Fibroblast of lung (primary cell): ENCODE measurements around the gene NRBF2. TPM values are rescaled to one million over a fixed set of nuclear protein-coding genes. Genes with fewer than 3 reads are reported as not detected.
"Not testable (repeated sequence)": the region's sequence is repeated elsewhere in the genome, so short reads cannot be mapped to it uniquely, and the experiment has no call there.

Experiments
- DNase-seq, 2 donors: peaks; one replicate each; pipeline versions ENCODE4 v3.0.0 to v3.0.0-alpha.2; 2010; ENCODE audit warnings: low read depth in 2 of 2
- H2AFZ ChIP-seq: 2 replicates; pipeline ENCODE4 v1.5.1; 2012; ENCODE audit warnings: low read length, control low read depth, inconsistent platforms
- H3K27ac ChIP-seq: 2 replicates; pipeline ENCODE4 v1.5.1; 2011; ENCODE audit warnings: low read length, control low read depth; ENCODE audit not compliant: insufficient read depth
- H3K27me3 ChIP-seq: 2 replicates; pipeline ENCODE4 v1.5.1; 2011; ENCODE audit warnings: mild to moderate bottlenecking, low read length; ENCODE audit not compliant: control insufficient read depth, insufficient read depth
- H3K36me3 ChIP-seq: 2 replicates; pipeline ENCODE4 v1.5.1; 2011; ENCODE audit warnings: low read length; ENCODE audit not compliant: control insufficient read depth, insufficient read depth
- H3K4me1 ChIP-seq: 2 replicates; pipeline ENCODE4 v1.5.1; 2011; ENCODE audit warnings: low read length; ENCODE audit not compliant: control insufficient read depth, insufficient read depth; ENCODE audit errors: extremely low read depth
- H3K4me2 ChIP-seq: 2 replicates; pipeline ENCODE4 v1.5.1; 2011; ENCODE audit warnings: low read length, control low read depth; ENCODE audit not compliant: insufficient read depth; ENCODE audit errors: extremely low read depth
- H3K4me3 ChIP-seq, 4 experiments: fragments of 200-600 bp in 1 of 4; sonication (generic) in 1 of 4; replicated peaks in 1 of 4; 2 replicates each; pipeline ENCODE4 v1.5.1; 2011 to 2016; ENCODE audit warnings: low read length in 4 of 4, low read depth in 3 of 4, mild to moderate bottlenecking in 3 of 4, control low read depth in 2 of 4, inconsistent platforms in 1 of 4, mixed read lengths in 1 of 4; ENCODE audit not compliant: insufficient read depth in 1 of 4; ENCODE audit errors: control extremely low read depth in 1 of 4
- H3K79me2 ChIP-seq: 2 replicates; pipeline ENCODE4 v1.5.1; 2012; ENCODE audit warnings: mild to moderate bottlenecking, low read length, inconsistent platforms; ENCODE audit not compliant: control insufficient read depth, insufficient read depth
- H3K9ac ChIP-seq: 2 replicates; pipeline ENCODE4 v1.5.1; 2011; ENCODE audit warnings: mild to moderate bottlenecking, low read length, control low read depth; ENCODE audit not compliant: insufficient read depth
- H3K9me3 ChIP-seq: 2 replicates; pipeline ENCODE4 v1.5.1; 2012; ENCODE audit warnings: low read depth, low read length; ENCODE audit not compliant: control insufficient read depth, insufficient read depth
- H4K20me1 ChIP-seq: 2 replicates; pipeline ENCODE4 v1.5.1; 2011; ENCODE audit warnings: low read length; ENCODE audit not compliant: control insufficient read depth, insufficient read depth; ENCODE audit errors: extremely low read depth
- CTCF ChIP-seq, 2 donors: IDR thresholded peaks in 1 of 2; conservative IDR thresholded peaks in 1 of 2; 1 replicate in 1 of 2; 2 replicates in 1 of 2; pipeline ENCODE4 v1.5.1; 2011 to 2012; ENCODE audit warnings: low read length in 2 of 2, control low read depth in 1 of 2, inconsistent platforms in 1 of 2, low read depth in 1 of 2, mild to moderate bottlenecking in 1 of 2
- EZH2 ChIP-seq: IDR thresholded peaks from 2 replicates; pipeline ENCODE4 v1.5.1; 2012; ENCODE audit warnings: low read length, control low read depth, mild to moderate bottlenecking; ENCODE audit errors: missing control alignments
- polyA plus RNA-seq, 2 donors: library from polyadenylated mRNA; depleted of rRNA in 1 of 2; stranded (reverse) in 1 of 2; unstranded in 1 of 2; fragments of >200 nt; gene quantifications; 2 replicates each; pipeline ENCODE4 v1.2.1, GENCODE V29; 2011 to 2012; ENCODE audit warnings: missing spikeins in 1 of 2
- total RNA-seq: library from RNA; depleted of rRNA; stranded (reverse); fragments of >200 nt; gene quantifications from 2 replicates; pipeline ENCODE4 v1.2.1, GENCODE V29; 2014

Gene NRBF2
- total and polyA plus RNA-seq, 2 donors (not counting 1 experiment from before 2014, with no cell fraction given), result 36.0 to 49.2 TPM

GRCh38 chr10:63150745-63151144 lies 17.6 kb downstream of the NRBF2 start:
- H3K4me1 ChIP-seq, result no peaks in the 10 kb centered on the region
- no peak overlapping the region for H3K4me3 ChIP-seq
- no peaks in the 10 kb centered on the region for H4K20me1 ChIP-seq
- no peak overlapping the region for H2AFZ ChIP-seq
- H3K4me2 ChIP-seq, result no peak overlapping the region
- H3K27ac ChIP-seq, result no peak overlapping the region
- H3K36me3 ChIP-seq, result peaks cover 1% of the 10 kb centered on the region
- no peak for DNase-seq
- peaks cover 10% of the 10 kb centered on the region for H3K79me2 ChIP-seq
- TF ChIP-seq CTCF (conservative IDR thresholded peaks at IDR 0.05 in 1 of 2, IDR thresholded peaks at IDR 0.05 in 1 of 2; ENCODE audit: low read depth in 1 of 2, low read length in 2 of 2), result no peak
- TF ChIP-seq EZH2, result no peak
- no peaks in the 10 kb centered on the region for H3K9me3 ChIP-seq
- no peaks in the 10 kb centered on the region for H3K27me3 ChIP-seq
- H3K9ac ChIP-seq, result no peak overlapping the region

GRCh38 chr10:63153868-63154545 lies 20.9 kb downstream of the NRBF2 start:
- not testable (repeated sequence) for H3K36me3 ChIP-seq, H3K27ac ChIP-seq, H3K79me2 ChIP-seq, H3K9me3 ChIP-seq, H2AFZ ChIP-seq, H3K9ac ChIP-seq, H4K20me1 ChIP-seq, DNase-seq, H3K4me1 ChIP-seq, H3K4me2 ChIP-seq, H3K27me3 ChIP-seq, H3K4me3 ChIP-seq

- no peak for DNase-seq
- no peaks in the 10 kb centered on the region for H3K79me2 ChIP-seq
- no peaks in the 10 kb centered on the region for H3K4me1 ChIP-seq
- TF ChIP-seq EZH2, result no peak
- TF ChIP-seq CTCF (conservative IDR thresholded peaks at IDR 0.05 in 1 of 2, IDR thresholded peaks at IDR 0.05 in 1 of 2; ENCODE audit: low read depth in 1 of 2, low read length in 2 of 2), result no peak
- no peak overlapping the region for H2AFZ ChIP-seq
- H3K36me3 ChIP-seq, result peaks cover 1% of the 10 kb centered on the region
- no peak overlapping the region for H3K9ac ChIP-seq
- no peaks in the 10 kb centered on the region for H3K9me3 ChIP-seq
- no peak overlapping the region for H3K4me3 ChIP-seq
- H3K4me2 ChIP-seq, result no peak overlapping the region
- H4K20me1 ChIP-seq, result no peaks in the 10 kb centered on the region
- no peaks in the 10 kb centered on the region for H3K27me3 ChIP-seq
- no peak overlapping the region for H3K27ac ChIP-seq
These were observed 21.6 kb downstream of the NRBF2 start for GRCh38 chr10:63154546-63155387.
